ENCODE data around the gene PRRC2C.
"Not testable (repeated sequence)": the region's sequence is repeated elsewhere in the genome, so short reads cannot be mapped to it uniquely, and the experiment has no call there.

PRRC2C gene

DNA sequence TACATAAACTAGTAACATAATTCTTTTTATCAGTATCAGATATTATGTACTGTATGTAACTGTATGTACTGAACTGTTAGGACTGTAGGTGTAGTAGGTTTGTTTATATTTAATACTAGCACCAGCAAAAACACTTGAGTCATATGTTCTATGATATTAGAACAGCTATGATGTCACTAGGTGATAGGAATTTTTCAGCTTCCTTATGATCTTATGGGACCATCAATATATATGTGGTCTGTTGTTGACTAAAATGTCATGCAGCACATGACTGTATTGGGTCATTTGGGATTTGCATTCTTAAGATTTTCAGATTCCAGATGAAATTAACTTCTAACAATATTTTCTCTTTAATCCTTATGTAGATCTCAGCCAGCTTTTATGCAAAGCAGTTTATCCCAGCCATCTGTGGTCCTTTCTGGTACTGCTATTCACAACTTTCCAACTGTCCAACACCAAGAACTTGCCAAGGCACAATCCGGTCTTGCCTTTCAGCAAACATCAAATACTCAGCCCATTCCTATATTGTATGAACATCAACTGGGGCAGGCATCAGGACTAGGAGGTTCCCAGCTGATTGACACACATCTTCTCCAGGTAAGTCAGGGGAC, 98.4 kb downstream of the PRRC2C start:
- Mint-ChIP-seq H3K36me3 (ENCODE audit: low read depth) (peaks cover 49% of the 10 kb centered on the region), H3K27ac (no peak overlapping the region), H3K9me3 (no peaks in the 10 kb centered on the region), H3K4me3 (no peak overlapping the region), H3K4me1 (ENCODE audit: low read depth) (peaks cover 24% of the 10 kb centered on the region), H3K27me3 (ENCODE audit: low read depth) (no peaks in the 10 kb centered on the region)

DNA sequence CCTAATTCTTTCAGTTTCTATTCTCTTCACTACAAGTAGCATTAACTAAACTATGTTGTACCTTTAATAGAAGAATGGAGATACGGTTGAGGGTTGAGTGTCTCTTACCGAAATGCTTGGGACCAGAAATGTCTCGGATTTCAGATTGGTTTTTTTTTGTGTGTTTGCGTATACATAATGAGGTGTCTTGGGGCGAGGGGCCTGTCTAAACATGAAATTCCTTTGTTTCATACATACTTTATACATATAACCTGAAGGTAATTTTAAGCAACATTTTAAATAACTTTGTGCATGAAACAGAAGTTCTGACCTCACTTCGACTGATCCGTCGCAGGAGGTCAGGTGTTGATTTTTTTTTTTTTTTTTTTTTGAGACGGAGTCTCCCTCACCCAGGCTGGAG, 100.4 kb downstream of the PRRC2C start:
- Mint-ChIP-seq H3K27ac (no peak overlapping the region), H3K27me3 (ENCODE audit: low read depth) (no peaks in the 10 kb centered on the region), H3K4me1 (ENCODE audit: low read depth) (peaks cover 23% of the 10 kb centered on the region), H3K9me3 (no peaks in the 10 kb centered on the region), H3K36me3 (ENCODE audit: low read depth) (peaks cover 51% of the 10 kb centered on the region), H3K4me3 (no peak overlapping the region)

DNA sequence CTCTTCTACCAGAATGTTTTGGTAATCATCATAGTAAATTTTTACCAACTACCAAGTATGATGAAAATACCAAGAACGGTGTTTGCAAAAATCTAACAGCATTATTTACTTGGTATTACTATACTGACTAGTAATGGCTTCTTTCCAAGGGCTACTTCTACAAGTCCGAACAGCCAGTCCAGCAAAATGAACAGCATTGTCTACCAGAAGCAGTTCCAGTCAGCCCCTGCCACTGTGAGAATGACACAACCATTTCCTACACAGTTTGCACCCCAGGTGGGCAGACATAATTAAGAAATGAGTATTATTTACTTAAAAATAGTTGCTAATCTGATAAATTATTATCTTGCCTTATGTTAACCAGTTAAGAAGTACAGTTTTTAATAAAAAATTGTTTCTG, 102.9 kb downstream of the PRRC2C start:
- Mint-ChIP-seq H3K4me3 (no peak overlapping the region), H3K4me1 (ENCODE audit: low read depth) (peaks cover 11% of the 10 kb centered on the region), H3K27ac (no peak overlapping the region), H3K27me3 (ENCODE audit: low read depth) (no peaks in the 10 kb centered on the region), H3K9me3 (no peaks in the 10 kb centered on the region), H3K36me3 (ENCODE audit: low read depth) (peaks cover 65% of the 10 kb centered on the region)

DNA sequence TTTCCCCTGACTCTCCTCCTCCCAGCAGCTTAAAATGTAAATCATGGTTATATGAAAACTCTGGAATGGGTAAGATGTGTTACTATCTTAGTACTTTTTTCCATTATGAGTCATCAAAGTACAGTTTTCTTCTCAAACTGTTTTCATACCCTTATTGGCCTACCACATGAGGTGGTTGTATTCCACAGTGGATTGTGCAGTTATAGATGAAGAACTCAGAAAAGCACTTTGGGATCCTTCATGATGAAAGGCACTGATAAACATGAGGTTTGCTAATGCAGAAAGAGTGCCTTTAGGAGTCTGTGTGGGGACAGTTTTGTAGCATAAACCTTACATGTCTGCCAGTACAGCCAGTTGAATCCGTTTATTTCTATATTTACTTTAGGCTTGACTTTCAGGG, 104.7 kb downstream of the PRRC2C start:
- Mint-ChIP-seq H3K27me3 (ENCODE audit: low read depth) (no peaks in the 10 kb centered on the region), H3K4me1 (ENCODE audit: low read depth) (peaks cover 11% of the 10 kb centered on the region), H3K36me3 (ENCODE audit: low read depth) (peaks cover 58% of the 10 kb centered on the region), H3K4me3 (no peak overlapping the region), H3K9me3 (no peaks in the 10 kb centered on the region), H3K27ac (no peak overlapping the region)

DNA sequence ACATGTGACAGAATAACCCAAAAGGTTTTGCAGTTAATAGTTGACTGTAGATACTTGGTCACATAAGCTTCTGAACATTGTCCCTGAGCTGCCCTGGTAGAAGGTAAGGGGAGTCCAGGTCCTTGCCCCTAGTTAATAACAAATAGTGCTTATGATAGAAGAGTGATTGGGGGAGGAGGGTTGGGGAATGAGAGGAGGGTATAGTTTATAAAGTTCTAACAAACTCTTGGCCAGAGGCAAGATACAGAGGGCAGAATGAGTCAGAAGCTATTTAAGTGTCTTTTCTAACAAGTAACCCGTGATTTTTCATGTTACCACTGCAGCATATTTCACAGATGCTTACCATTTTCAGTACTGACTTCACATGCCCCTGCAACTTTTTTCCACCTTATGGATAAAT, 110.0 kb downstream of the PRRC2C start:
- peaks cover 26% of the 10 kb centered on the region for H3K36me3 Mint-ChIP-seq (ENCODE audit: low read depth)
- no peaks in the 10 kb centered on the region for H3K27me3 Mint-ChIP-seq (ENCODE audit: low read depth)
- H3K27ac Mint-ChIP-seq = no peak overlapping the region
- no peaks in the 10 kb centered on the region for H3K4me1 Mint-ChIP-seq (ENCODE audit: low read depth)
- H3K9me3 Mint-ChIP-seq = no peaks in the 10 kb centered on the region
- H3K4me3 Mint-ChIP-seq = no peak overlapping the region

DNA sequence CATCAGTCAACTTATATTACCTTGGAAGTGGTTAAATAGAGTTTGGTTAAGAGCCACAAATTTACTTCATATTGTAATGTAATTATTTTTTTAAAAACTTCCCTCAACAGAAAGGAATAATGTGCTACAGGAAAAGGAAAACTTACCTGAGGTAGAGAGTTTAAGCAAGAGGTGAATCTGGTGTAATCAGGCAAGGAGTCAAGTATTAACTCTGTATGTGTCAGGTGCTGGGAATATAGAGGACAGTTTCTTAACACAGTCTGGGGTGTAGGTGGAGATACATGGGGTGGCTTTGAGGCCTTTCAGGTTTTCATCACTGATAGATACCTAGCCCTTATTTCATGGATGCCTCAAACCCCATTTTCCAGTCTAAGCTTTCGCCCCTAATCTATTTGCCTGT, 110.8 kb downstream of the PRRC2C start:
- Mint-ChIP-seq H3K27me3 (ENCODE audit: low read depth) (no peaks in the 10 kb centered on the region), H3K4me3 (no peak overlapping the region), H3K4me1 (ENCODE audit: low read depth) (no peaks in the 10 kb centered on the region), H3K36me3 (ENCODE audit: low read depth) (peaks cover 22% of the 10 kb centered on the region), H3K27ac (no peak overlapping the region), H3K9me3 (no peaks in the 10 kb centered on the region)

DNA sequence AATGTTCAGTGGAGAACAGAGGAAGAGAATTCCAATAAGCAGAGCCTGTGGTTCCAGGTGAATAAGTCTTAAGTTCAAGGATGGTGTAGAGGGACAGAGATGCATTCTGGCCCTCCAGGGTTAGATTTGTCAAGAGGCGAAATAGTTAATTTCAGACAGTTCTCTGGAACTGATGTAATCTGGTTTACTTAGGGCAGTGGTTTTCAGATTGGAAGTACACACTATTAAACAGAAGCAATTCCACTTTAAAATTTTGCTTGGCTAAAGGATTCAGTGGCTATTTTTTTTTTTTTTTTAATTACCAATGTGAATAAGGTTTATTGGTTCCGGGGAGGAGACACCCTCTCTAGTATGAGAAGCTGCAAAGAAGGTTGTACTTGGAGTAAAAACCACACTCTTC, 111.4 kb downstream of the PRRC2C start:
- no peak overlapping the region for H3K4me3 Mint-ChIP-seq
- peaks cover 1% of the 10 kb centered on the region for H3K4me1 Mint-ChIP-seq (ENCODE audit: low read depth)
- H3K27me3 Mint-ChIP-seq (ENCODE audit: low read depth) = no peaks in the 10 kb centered on the region
- H3K27ac Mint-ChIP-seq = no peak overlapping the region
- no peaks in the 10 kb centered on the region for H3K9me3 Mint-ChIP-seq
- peaks cover 16% of the 10 kb centered on the region for H3K36me3 Mint-ChIP-seq (ENCODE audit: low read depth)

DNA sequence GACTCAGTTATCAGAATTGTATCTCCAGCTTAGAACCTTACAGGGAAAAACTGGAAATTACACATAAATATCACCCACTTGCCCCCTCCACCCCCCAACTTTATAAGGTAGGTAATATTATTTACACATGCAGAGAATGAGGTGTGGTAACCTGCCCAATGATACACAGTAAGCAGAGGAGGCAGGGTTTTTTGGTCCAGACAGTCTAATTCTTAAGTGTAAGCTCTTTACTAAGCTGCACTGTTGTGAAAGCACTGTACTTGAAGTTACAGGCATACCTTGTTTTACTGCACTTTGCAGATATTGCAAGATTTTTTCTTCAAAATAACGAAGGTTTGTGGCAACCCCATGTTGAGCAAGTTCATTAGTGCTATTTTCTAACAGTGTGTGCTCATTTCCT, 111.9 kb downstream of the PRRC2C start:
- no peaks in the 10 kb centered on the region for H3K9me3 Mint-ChIP-seq
- H3K27ac Mint-ChIP-seq = no peak overlapping the region
- peaks cover 13% of the 10 kb centered on the region for H3K36me3 Mint-ChIP-seq (ENCODE audit: low read depth)
- H3K4me3 Mint-ChIP-seq = no peak overlapping the region
- no peaks in the 10 kb centered on the region for H3K27me3 Mint-ChIP-seq (ENCODE audit: low read depth)
- peaks cover 1% of the 10 kb centered on the region for H3K4me1 Mint-ChIP-seq (ENCODE audit: low read depth)

DNA sequence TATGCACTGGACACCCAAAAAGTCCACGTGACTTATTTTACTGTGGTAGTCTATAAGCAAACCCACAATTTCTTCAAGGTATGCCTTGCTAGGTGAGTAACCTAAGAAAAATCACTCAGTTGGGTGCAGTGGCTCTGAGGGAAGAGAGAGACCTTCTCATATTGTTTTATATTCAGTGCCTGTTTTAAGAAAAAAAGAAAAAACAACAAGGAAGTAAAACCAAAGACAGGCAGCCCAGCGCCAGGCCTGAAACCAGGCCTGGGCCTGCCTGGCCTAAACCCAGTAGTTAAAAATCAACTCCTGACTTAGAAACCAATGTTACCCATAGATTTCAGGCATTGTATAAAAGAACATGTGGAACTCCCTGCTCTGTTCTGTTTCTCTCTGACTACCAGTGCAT, 115.0 kb downstream of the PRRC2C start:
- not testable (repeated sequence) for H3K27me3 Mint-ChIP-seq (ENCODE audit: low read depth); H3K4me3 Mint-ChIP-seq; H3K9me3 Mint-ChIP-seq; H3K4me1 Mint-ChIP-seq (ENCODE audit: low read depth); H3K36me3 Mint-ChIP-seq (ENCODE audit: low read depth); H3K27ac Mint-ChIP-seq

DNA sequence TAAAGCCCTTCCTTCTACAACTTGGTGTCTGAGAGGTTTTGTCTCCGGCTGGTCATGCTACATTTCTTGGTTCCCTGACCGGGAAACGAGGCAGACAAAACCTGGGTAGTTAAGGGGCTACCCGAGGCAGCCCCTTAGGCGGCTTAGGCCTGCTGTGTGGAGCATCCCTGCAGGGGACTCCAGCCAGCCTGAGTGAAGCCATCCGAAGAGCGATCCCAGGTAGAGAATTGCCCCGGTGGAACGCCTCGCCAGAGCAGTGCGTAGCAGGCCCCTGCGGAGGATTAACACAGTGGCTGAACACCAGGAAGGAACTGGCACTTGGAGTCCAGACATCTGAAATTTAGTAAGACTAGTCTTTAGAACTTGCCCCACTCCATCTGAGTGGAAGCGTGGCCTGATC, 115.5 kb downstream of the PRRC2C start:
- H3K9me3 Mint-ChIP-seq = no peaks in the 10 kb centered on the region
- H3K4me1 Mint-ChIP-seq (ENCODE audit: low read depth) = peaks cover 1% of the 10 kb centered on the region
- no peaks in the 10 kb centered on the region for H3K27me3 Mint-ChIP-seq (ENCODE audit: low read depth)
- H3K27ac Mint-ChIP-seq = no peak overlapping the region
- peaks cover 3% of the 10 kb centered on the region for H3K36me3 Mint-ChIP-seq (ENCODE audit: low read depth)
- H3K4me3 Mint-ChIP-seq = no peak overlapping the region

DNA sequence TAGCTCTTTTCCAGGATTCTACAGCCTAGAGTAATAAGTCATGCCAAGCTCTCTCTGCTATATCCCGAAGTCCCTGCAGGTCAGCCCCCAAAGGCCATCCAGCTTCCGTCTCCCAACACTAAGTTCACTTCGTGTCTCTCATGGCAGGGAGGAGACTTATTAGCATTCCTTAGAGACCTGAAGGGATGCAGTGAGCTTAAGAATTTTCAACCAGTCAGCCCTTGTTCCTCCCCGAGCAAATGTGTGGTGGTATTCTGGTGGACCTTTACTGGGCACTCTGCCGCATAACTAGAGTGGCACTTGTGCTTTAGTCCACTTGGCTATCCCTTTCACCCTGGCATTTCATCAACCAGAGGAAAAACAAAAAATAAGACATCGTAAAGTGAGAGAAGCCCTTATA, 117.7 kb downstream of the PRRC2C start:
- H3K27me3 Mint-ChIP-seq (ENCODE audit: low read depth); H3K36me3 Mint-ChIP-seq (ENCODE audit: low read depth); H3K9me3 Mint-ChIP-seq; H3K4me3 Mint-ChIP-seq; H3K27ac Mint-ChIP-seq; H3K4me1 Mint-ChIP-seq (ENCODE audit: low read depth): not testable (repeated sequence)

DNA sequence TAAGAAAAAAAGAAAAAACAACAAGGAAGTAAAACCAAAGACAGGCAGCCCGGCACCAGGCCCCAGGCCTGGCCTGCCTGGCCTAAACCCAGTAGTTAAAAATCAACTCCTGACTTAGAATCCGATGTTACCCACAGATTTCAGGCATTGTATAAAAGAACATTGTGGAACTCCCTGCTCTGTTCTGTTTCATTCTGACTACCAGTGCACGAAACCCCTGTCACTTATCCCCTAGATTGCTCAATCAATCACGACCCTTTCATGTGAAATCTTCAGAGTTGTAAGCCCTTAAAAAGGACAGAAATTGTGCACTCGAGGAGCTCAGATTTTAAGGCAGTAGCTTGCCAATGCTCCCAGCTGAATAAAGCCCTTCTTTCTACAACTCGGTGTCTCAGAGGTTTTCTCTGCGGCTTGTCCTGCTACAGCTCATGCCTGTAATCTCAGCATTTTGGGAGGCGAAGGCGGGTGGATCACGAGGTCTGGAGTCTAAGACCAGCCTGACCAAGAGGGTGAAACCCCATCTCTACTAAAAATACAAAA, 121.1 kb downstream of the PRRC2C start:
- H3K9me3 Mint-ChIP-seq = no peaks in the 10 kb centered on the region
- H3K27ac Mint-ChIP-seq = no peak overlapping the region
- no peaks in the 10 kb centered on the region for H3K4me1 Mint-ChIP-seq (ENCODE audit: low read depth)
- no peak overlapping the region for H3K4me3 Mint-ChIP-seq
- no peaks in the 10 kb centered on the region for H3K36me3 Mint-ChIP-seq (ENCODE audit: low read depth)
- no peaks in the 10 kb centered on the region for H3K27me3 Mint-ChIP-seq (ENCODE audit: low read depth)

DNA sequence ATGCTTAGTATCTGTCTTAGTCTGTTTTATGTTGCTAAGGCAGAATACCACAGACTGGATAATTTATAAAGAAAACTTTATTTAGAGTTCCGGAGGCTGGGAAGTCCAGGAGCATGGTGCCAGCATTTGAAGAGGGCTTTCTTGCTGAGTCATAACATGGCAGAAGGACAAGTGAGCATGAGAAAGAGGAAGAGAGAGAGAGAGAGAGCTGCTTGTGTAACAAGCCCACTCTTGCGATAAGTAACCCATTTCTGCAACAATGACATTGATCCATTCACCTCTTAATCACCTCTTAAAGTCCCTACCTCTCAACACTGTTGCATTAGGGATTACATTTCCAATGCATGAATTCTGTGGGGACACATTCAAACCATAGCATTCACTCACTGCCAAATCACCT, 125.1 kb downstream of the PRRC2C start:
- Mint-ChIP-seq H3K27ac (no peak overlapping the region), H3K4me1 (ENCODE audit: low read depth) (no peaks in the 10 kb centered on the region), H3K4me3 (no peak overlapping the region), H3K27me3 (ENCODE audit: low read depth) (no peaks in the 10 kb centered on the region), H3K36me3 (ENCODE audit: low read depth) (no peaks in the 10 kb centered on the region), H3K9me3 (no peaks in the 10 kb centered on the region)

DNA sequence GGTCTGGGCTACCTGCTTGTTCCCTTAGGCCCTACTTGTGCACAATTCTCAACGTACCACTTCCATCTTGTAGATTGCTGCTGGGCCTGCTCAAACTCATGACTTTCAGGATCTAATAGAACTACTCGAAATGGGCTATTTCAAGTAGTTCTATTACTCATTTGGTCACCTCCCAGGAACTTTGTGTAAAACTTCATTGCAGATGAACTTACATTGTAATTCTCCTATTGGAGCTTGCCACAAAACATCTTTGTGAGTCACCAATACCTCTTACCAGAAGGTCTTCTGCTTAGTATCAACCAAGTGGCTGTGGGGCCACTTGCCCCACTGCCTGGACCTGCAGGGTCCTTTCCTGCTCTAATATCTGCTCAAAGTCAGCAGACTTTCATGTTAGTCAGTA, 126.0 kb downstream of the PRRC2C start:
- no peaks in the 10 kb centered on the region for H3K36me3 Mint-ChIP-seq (ENCODE audit: low read depth)
- H3K27ac Mint-ChIP-seq = no peak overlapping the region
- H3K9me3 Mint-ChIP-seq = no peaks in the 10 kb centered on the region
- no peaks in the 10 kb centered on the region for H3K4me1 Mint-ChIP-seq (ENCODE audit: low read depth)
- no peaks in the 10 kb centered on the region for H3K27me3 Mint-ChIP-seq (ENCODE audit: low read depth)
- H3K4me3 Mint-ChIP-seq = no peak overlapping the region

DNA sequence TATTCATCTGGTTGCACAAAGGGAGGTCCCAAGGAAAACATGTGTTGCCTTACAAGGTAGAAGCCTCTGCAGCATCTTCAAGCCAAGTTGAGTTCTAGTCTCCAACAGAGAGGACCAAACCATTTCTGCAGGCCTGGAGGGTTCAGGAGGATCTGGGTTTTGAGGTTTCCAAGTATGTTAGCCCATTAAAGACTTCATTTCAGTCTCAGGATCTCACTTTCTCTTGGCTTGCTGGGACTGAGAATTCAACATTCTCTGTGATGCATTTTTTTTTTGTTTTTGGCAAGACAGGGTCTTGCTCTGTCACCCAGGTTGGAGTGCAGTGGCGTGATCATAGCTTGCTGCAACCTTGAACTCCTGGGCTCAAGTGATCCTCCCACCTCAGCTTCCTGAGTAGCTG, 128.0 kb downstream of the PRRC2C start:
- Mint-ChIP-seq H3K4me1 (ENCODE audit: low read depth) (no peaks in the 10 kb centered on the region), H3K4me3 (no peak overlapping the region), H3K27me3 (ENCODE audit: low read depth) (peaks cover 6% of the 10 kb centered on the region), H3K9me3 (no peaks in the 10 kb centered on the region), H3K27ac (no peak overlapping the region), H3K36me3 (ENCODE audit: low read depth) (no peaks in the 10 kb centered on the region)
